Central memory CD4-positive, alpha-beta T cell (primary cell): ENCODE data around the gene STRC.
"Not testable (repeated sequence)": the region's sequence is repeated elsewhere in the genome, so short reads cannot be mapped to it uniquely, and the experiment has no call there.

Experiments
- DNase-seq: peaks from one replicate; pipeline ENCODE4 v3.0.0; 2022

STRC gene

GRCh38 chr15:43562753-43563152, 55.8 kb downstream of the STRC start:
- DNase-seq = not testable (repeated sequence)

GRCh38 chr15:43552986-43553385, 65.6 kb downstream of the STRC start:
- DNase-seq = no peak

GRCh38 chr15:43552256-43552655, 66.3 kb downstream of the STRC start:
- DNase-seq = no peak

- no peak for DNase-seq
Measured at GRCh38 chr15:43550527-43551363, 67.9 kb downstream of the STRC start.
